ENCODE measurements around the gene CSN3.

DNA sequence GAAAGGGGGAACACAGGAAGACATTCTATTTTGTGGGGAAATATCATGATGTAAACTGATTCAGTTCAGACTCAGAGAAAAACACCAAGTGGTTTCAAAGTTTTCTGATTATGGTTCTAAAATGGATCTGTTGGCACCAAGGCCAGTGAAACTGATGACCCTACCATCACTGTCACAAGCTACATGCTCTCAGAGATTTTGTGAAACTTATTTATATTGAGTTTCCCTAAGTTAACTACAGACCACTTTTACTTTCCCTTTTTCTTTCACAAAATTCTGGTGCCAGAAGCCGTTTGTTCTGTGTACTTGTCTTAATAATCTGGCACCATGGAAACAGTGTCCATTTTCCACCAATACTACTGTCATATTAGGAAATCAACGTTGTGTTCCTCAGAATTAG is 48.9 kb downstream of the CSN3 start:
- no peak for TF ChIP-seq CTCF (IDR thresholded peaks at IDR 0.05)
- TF ChIP-seq POLR2A (IDR thresholded peaks at IDR 0.05): no peak
- no peak for TF ChIP-seq POLR2AphosphoS5 (IDR thresholded peaks at IDR 0.05; ENCODE audit: insufficient read depth in 1 of 2, low read depth in 1 of 2)
